Bronchial epithelial cell (primary cell): ENCODE measurements around the gene CST9. TPM values are rescaled to one million over a fixed set of nuclear protein-coding genes. Genes with fewer than 3 reads are reported as not detected.
"Not testable (repeated sequence)": the region's sequence is repeated elsewhere in the genome, so short reads cannot be mapped to it uniquely, and the experiment has no call there.

Source experiments
- DNase-seq: peaks from one replicate; pipeline ENCODE4 v3.0.0-alpha.2; 2010; ENCODE audit warnings: low read depth
- FAIRE-seq: peaks from 2 replicates; lab custom pipeline; 2011; peaks lifted over from hg19 to GRCh38; lab: Jason Lieb, UNC
- H3K27me3 ChIP-seq: 2 replicates; pipeline ENCODE4 v1.5.1; 2011; ENCODE audit warnings: low read length; ENCODE audit not compliant: control insufficient read depth, insufficient read depth
- H3K36me3 ChIP-seq: 2 replicates; pipeline ENCODE4 v1.5.1; 2011; ENCODE audit warnings: low read length; ENCODE audit not compliant: control insufficient read depth, insufficient read depth
- H3K4me3 ChIP-seq: 2 replicates; pipeline ENCODE4 v1.5.1; 2011; ENCODE audit warnings: mild to moderate bottlenecking, low read depth, low read length, control low read depth
- CTCF ChIP-seq: IDR thresholded peaks from 2 replicates; pipeline ENCODE4 v1.5.1; 2011; ENCODE audit warnings: mild to moderate bottlenecking, moderate library complexity, low read length, control low read depth, inconsistent platforms; ENCODE audit not compliant: insufficient read depth, severe bottlenecking
- total RNA-seq: library from RNA; depleted of rRNA; stranded (reverse); fragments of >200 nt; gene quantifications from 2 replicates; pipeline ENCODE4 v1.2.1, GENCODE V29; 2014

Gene CST9
- total RNA-seq, 1 donor from 2014 or later, result not detected

- peak; percentile 90 for DNase-seq
- FAIRE-seq, result no peak
- no peak for TF ChIP-seq CTCF
- Histone ChIP-seq H3K27me3 (no peaks in the 10 kb centered on the region), H3K36me3 (no peaks in the 10 kb centered on the region), H3K4me3 (no peak overlapping the region)
These were observed 19.7 kb upstream of the CST9 start for GRCh38 chr20:23625236-23625964.

- no peak for FAIRE-seq
- no peaks in the 10 kb centered on the region for H3K27me3 ChIP-seq
- no peak overlapping the region for H3K4me3 ChIP-seq
- H3K36me3 ChIP-seq, result no peaks in the 10 kb centered on the region
- no peak for DNase-seq
- no peak for TF ChIP-seq CTCF
These were observed 18.6 kb upstream of the CST9 start for GRCh38 chr20:23624324-23624691.

GRCh38 chr20:23623666-23624323 is 18.1 kb upstream of the CST9 start:
- Histone ChIP-seq H3K36me3 (no peaks in the 10 kb centered on the region), H3K4me3 (no peak overlapping the region), H3K27me3 (no peaks in the 10 kb centered on the region)
- DNase-seq (peak; percentile 61), FAIRE-seq (no peak)
- no peak for TF ChIP-seq CTCF

- no peak for TF ChIP-seq CTCF
These were observed 17.2 kb upstream of the CST9 start for GRCh38 chr20:23622839-23623343.

GRCh38 chr20:23622401-23622800 is 16.7 kb upstream of the CST9 start:
- not testable (repeated sequence) for H3K36me3 ChIP-seq, DNase-seq, FAIRE-seq, H3K4me3 ChIP-seq, H3K27me3 ChIP-seq

More at GRCh38 chr20:23622839-23623343, 17.2 kb upstream of the CST9 start:
- FAIRE-seq (no peak), DNase-seq (peak; percentile 84)
- Histone ChIP-seq H3K36me3 (no peaks in the 10 kb centered on the region), H3K27me3 (no peaks in the 10 kb centered on the region), H3K4me3 (no peak overlapping the region)

- FAIRE-seq, H3K27me3 ChIP-seq, H3K4me3 ChIP-seq, DNase-seq, H3K36me3 ChIP-seq: not testable (repeated sequence)
These were observed 15.1 kb upstream of the CST9 start for GRCh38 chr20:23620670-23621386.
